ENCODE measurements around the gene LONP1.
"Not testable (repeated sequence)": the region's sequence is repeated elsewhere in the genome, so short reads cannot be mapped to it uniquely, and the experiment has no call there.

Gene LONP1

GRCh38 chr19:5711713-5712161 lies 8.2 kb downstream of the LONP1 start:
- DNase-seq, result no peak

- DNase-seq, result no peak
Measured at GRCh38 chr19:5711025-5711424, 8.9 kb downstream of the LONP1 start.

GRCh38 chr19:5707576-5708575 lies 12.1 kb downstream of the LONP1 start:
- no peak for DNase-seq

GRCh38 chr19:5706876-5707573 lies 12.9 kb downstream of the LONP1 start:
- DNase-seq, result no peak

GRCh38 chr19:5705552-5705951 lies 14.4 kb downstream of the LONP1 start:
- DNase-seq, result no peak

GRCh38 chr19:5703819-5704818 lies 15.8 kb downstream of the LONP1 start:
- no peak for DNase-seq

GRCh38 chr19:5702053-5702410 lies 17.9 kb downstream of the LONP1 start:
- not testable (repeated sequence) for DNase-seq

GRCh38 chr19:5700455-5701092 lies 19.4 kb downstream of the LONP1 start:
- no peak for DNase-seq

- no peak for DNase-seq
Measured at GRCh38 chr19:5698635-5699422, 21.1 kb downstream of the LONP1 start.

GRCh38 chr19:5697890-5698634 lies 21.9 kb downstream of the LONP1 start:
- DNase-seq, result no peak

- DNase-seq, result no peak
Measured at GRCh38 chr19:5697022-5697889, 22.7 kb downstream of the LONP1 start.

GRCh38 chr19:5696196-5697021 lies 23.5 kb downstream of the LONP1 start:
- DNase-seq, result no peak

GRCh38 chr19:5695649-5696195 lies 24.2 kb downstream of the LONP1 start:
- no peak for DNase-seq

GRCh38 chr19:5694956-5695648 lies 24.8 kb downstream of the LONP1 start:
- DNase-seq, result no peak

- DNase-seq, result no peak
Measured at GRCh38 chr19:5694167-5694955, 25.6 kb downstream of the LONP1 start.
